KMS-11 (cell line): ENCODE measurements around the gene COQ9.
A peak's percentile ranks its signal among the peaks of the same experiment; 100 is the strongest.

Source experiments
- H2AFZ ChIP-seq: fragments of 200-600 bp; sonication (generic); 2 replicates; pipeline ENCODE4 v1.6.1; 2016; ENCODE audit warnings: antibody characterized with exemption, mixed run types, low read depth
- H3K27ac ChIP-seq: fragments of 200-600 bp; sonication (generic); 2 replicates; pipeline ENCODE4 v1.6.1; 2016; ENCODE audit warnings: mild to moderate bottlenecking, mixed run types
- H3K27me3 ChIP-seq: fragments of 200-600 bp; sonication (generic); 2 replicates; pipeline ENCODE4 v1.6.1; 2017; ENCODE audit warnings: mild to moderate bottlenecking, low read depth, mixed run types, moderate library complexity; ENCODE audit not compliant: insufficient read depth
- H3K36me3 ChIP-seq: fragments of 200-600 bp; sonication (generic); 2 replicates; pipeline ENCODE4 v1.6.1; 2017; ENCODE audit warnings: mild to moderate bottlenecking, mixed run types; ENCODE audit not compliant: insufficient read depth
- H3K4me1 ChIP-seq: fragments of 200-600 bp; sonication (generic); 2 replicates; pipeline ENCODE4 v1.6.1; 2016; ENCODE audit warnings: mild to moderate bottlenecking, low read depth, mixed run types; ENCODE audit not compliant: poor library complexity, severe bottlenecking
- H3K4me2 ChIP-seq: fragments of 200-600 bp; sonication (generic); 2 replicates; pipeline ENCODE4 v1.7.0; 2016; ENCODE audit warnings: mild to moderate bottlenecking, mixed run types
- H3K4me3 ChIP-seq: fragments of 200-600 bp; sonication (generic); IDR thresholded peaks from 2 replicates; pipeline ENCODE4 v1.6.1; 2017; ENCODE audit warnings: low read depth, low read length, mixed read lengths; ENCODE audit not compliant: insufficient read depth
- H3K79me2 ChIP-seq: fragments of 200-600 bp; sonication (generic); 2 replicates; pipeline ENCODE4 v1.6.1; 2016; ENCODE audit warnings: low read depth, mixed run types; ENCODE audit not compliant: insufficient read depth
- H3K9ac ChIP-seq: fragments of 200-600 bp; sonication (generic); 2 replicates; pipeline ENCODE4 v1.6.1; 2016; ENCODE audit warnings: mild to moderate bottlenecking, mixed run types
- H4K20me1 ChIP-seq: fragments of 200-600 bp; sonication (generic); 2 replicates; pipeline ENCODE4 v1.6.1; 2016; ENCODE audit warnings: mild to moderate bottlenecking, mixed run types; ENCODE audit not compliant: insufficient read depth
- TF ChIP-seq, protein P1 (sequence below): fragments of 200-600 bp; sonication (generic); conservative IDR thresholded peaks from 2 replicates; pipeline ENCODE4 v1.6.1; 2017; ENCODE audit warnings: low read depth, mild to moderate bottlenecking, antibody characterized with exemption, low read length, moderate library complexity, mixed read lengths

Gene COQ9

DNA sequence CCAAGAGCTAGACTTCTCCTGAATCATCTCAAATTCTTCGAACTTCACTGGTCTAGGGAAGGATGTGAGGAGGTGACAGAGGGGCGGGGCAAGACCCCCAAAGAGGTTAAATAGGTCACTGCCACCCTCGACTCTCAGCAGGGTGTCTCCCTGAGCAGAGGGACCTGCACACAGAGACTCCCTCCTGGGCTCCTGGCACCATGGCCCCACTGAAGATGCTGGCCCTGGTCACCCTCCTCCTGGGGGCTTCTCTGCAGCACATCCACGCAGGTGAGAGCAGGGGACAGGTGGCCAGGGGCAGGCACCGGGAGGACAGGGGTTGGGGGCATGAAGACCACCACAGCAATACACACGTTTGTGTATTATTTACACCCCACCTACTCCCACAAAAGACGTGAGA is 33.5 kb upstream of the COQ9 start:
- Histone ChIP-seq H3K27me3 (no peaks in the 10 kb centered on the region; the same call in 1 of the 2 replicates), H3K9ac (no peak overlapping the region), H2AFZ (no peak overlapping the region), H3K4me1 (peaks cover 6% of the 10 kb centered on the region), H3K27ac (no peak overlapping the region), H3K4me2 (no peak overlapping the region), H3K4me3 (no peak overlapping the region), H4K20me1 (no peaks in the 10 kb centered on the region), H3K79me2 (no peaks in the 10 kb centered on the region), H3K36me3 (no peaks in the 10 kb centered on the region)
- TF ChIP-seq, protein P1, sequence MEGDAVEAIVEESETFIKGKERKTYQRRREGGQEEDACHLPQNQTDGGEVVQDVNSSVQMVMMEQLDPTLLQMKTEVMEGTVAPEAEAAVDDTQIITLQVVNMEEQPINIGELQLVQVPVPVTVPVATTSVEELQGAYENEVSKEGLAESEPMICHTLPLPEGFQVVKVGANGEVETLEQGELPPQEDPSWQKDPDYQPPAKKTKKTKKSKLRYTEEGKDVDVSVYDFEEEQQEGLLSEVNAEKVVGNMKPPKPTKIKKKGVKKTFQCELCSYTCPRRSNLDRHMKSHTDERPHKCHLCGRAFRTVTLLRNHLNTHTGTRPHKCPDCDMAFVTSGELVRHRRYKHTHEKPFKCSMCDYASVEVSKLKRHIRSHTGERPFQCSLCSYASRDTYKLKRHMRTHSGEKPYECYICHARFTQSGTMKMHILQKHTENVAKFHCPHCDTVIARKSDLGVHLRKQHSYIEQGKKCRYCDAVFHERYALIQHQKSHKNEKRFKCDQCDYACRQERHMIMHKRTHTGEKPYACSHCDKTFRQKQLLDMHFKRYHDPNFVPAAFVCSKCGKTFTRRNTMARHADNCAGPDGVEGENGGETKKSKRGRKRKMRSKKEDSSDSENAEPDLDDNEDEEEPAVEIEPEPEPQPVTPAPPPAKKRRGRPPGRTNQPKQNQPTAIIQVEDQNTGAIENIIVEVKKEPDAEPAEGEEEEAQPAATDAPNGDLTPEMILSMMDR: no peak

DNA sequence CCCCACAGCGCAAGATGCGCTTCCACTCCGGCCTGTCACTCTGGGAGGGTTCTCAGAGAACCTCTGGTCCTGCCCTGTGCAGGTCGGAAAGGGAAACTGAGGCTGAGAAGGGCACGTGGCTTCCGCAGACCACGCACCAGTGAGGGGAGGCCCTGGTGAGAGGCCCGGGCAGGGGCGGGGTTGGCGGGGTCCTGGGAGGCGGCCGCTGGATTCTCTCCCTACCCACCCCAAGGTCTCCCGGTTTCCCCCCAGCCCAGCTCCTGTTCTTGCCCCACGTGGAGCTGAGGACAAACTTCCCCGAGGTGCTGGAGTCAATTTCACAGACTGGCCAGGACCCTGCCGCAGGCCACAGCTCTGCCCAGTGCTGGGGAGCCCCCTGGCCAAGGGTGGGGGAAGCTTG is 31.2 kb upstream of the COQ9 start:
- TF ChIP-seq, protein P1: no peak
- H3K4me1 ChIP-seq: peaks cover 13% of the 10 kb centered on the region
- H2AFZ ChIP-seq: no peak overlapping the region
- no peaks in the 10 kb centered on the region for H3K79me2 ChIP-seq
- no peaks in the 10 kb centered on the region for H3K36me3 ChIP-seq
- H3K27me3 ChIP-seq: no peaks in the 10 kb centered on the region
- H3K4me2 ChIP-seq: no peak overlapping the region
- no peak overlapping the region for H3K9ac ChIP-seq
- H3K4me3 ChIP-seq: no peak overlapping the region
- no peak overlapping the region for H3K27ac ChIP-seq
- H4K20me1 ChIP-seq: no peaks in the 10 kb centered on the region

DNA sequence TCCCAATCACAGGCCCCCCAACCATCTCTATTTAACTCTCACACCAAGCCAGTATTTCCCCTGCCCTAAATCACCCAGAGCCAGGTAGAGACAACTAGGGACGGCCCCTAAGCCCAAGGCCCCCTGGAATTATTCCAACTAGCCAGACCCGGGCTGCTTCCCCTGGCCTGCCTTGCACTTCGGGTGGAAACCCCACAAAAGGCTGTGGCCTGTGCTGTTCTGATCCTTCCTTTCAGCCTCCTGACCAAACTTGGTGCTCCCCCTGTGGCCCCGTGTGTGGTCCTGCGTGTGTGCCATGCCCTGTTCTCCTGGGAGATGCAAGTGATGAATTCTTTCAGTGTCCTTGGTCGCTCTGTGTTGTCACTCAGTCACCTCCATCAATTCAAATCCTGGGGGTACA is 27.8 kb upstream of the COQ9 start:
- Histone ChIP-seq H3K79me2 (no peaks in the 10 kb centered on the region), H2AFZ (peak overlapping the region; percentile 72; the same call in 1 of the 2 replicates), H3K27ac (no peak overlapping the region), H3K9ac (no peak overlapping the region), H3K27me3 (no peaks in the 10 kb centered on the region), H4K20me1 (no peaks in the 10 kb centered on the region), H3K4me3 (no peak overlapping the region), H3K4me2 (no peak overlapping the region), H3K36me3 (no peaks in the 10 kb centered on the region), H3K4me1 (peaks cover 13% of the 10 kb centered on the region)
- TF ChIP-seq, protein P1: no peak

DNA sequence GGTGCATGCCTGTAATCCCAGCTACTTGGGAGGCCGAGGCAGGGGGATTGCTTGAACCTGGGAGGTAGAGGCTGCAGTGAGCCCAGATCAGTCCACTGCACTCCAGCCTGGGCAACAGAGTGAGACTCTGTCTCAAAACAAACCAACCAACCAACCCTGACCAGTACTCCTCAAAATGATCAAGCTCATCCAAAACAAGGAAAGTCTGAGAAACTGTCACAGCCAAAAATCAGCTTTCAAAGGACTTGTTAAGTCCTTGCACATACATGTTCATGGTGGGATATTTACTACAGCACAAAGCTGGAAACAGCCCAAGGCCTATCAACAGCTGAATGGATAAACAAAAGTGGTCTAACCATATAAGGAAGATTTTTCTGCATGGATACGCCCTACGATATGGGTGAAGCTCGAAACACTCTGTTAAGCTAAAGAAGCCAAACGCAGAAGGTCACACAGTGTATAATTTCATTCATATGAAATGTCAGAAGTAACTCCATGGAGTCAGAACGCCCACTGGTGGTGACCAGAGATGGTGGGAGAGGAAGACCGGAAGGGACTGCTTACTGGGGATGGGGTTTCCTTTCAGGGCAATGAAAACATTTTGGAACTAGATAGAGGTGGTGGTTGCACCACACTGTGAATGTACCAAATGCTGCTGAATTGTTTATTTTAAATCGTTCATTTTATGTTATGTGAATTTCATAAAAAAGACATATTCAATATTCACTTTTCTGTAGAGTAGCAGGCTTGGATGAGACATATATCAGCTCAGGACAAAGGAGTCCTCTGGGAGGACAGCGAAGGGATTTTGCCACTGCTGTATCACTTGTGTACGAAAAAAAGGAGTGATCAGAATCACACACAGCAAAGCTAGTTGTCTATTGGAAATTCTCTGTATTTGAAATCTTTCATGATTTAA is 25.0 kb upstream of the COQ9 start:
- Histone ChIP-seq H3K27ac (no peak overlapping the region), H3K9ac (no peak overlapping the region), H3K27me3 (no peaks in the 10 kb centered on the region), H3K36me3 (no peaks in the 10 kb centered on the region), H3K4me2 (no peak overlapping the region), H3K4me1 (peaks cover 13% of the 10 kb centered on the region), H4K20me1 (no peaks in the 10 kb centered on the region), H3K79me2 (no peaks in the 10 kb centered on the region), H2AFZ (no peak overlapping the region), H3K4me3 (no peak overlapping the region)
- TF ChIP-seq, protein P1: peak; percentile 43
